Measurements from ENCODE around the gene TBL2.

GRCh38 chr7:73626814-73627213, 48.4 kb upstream of the TBL2 start:
- TF ChIP-seq ZFP3 (CRISPR knock-in tag; IDR thresholded peaks at IDR 0.05) (no peak), ZNF70 (CRISPR knock-in tag; IDR thresholded peaks at IDR 0.05) (no peak; the same call in 1 of the 2 replicates), RARB (CRISPR knock-in tag; IDR thresholded peaks at IDR 0.05) (no peak), ZC3H10 (CRISPR knock-in tag; IDR thresholded peaks at IDR 0.05) (no peak), TOX (CRISPR knock-in tag; IDR thresholded peaks at IDR 0.05; ENCODE audit: borderline replicate concordance) (no peak)
